Activated T-cell treated with anti-CD3 and anti-CD28 coated beads, Interleukin-2, amount 50 U/mL, for 72 hours (primary cell): ENCODE measurements around the gene NPHP4. TPM values are rescaled to one million over a fixed set of nuclear protein-coding genes. Genes with fewer than 3 reads are reported as not detected.

Experiments
- ATAC-seq, 2 donors: fragments of 150-1000 bp; cut with Tn5 transposase; replicated peaks in 1 of 2; 2 replicates each; pipeline ENCODE4 v1.10.0; 2021; ENCODE audit warnings: moderate library complexity in 2 of 2, mild to moderate bottlenecking in 1 of 2
- DNase-seq, 2 donors: peaks; one replicate each; pipeline ENCODE4 v3.0.0; 2021 to 2022; ENCODE audit warnings: mixed read lengths in 1 of 2
- H3K27ac Mint-ChIP-seq: one replicate; pipeline ENCODE4 v1.8.0; 2022; ENCODE audit warnings: mild to moderate bottlenecking, moderate library complexity, mixed read lengths
- H3K27me3 Mint-ChIP-seq: one replicate; pipeline ENCODE4 v1.8.0; 2022; ENCODE audit warnings: low read depth, mixed read lengths
- H3K36me3 Mint-ChIP-seq, 2 donors: one replicate each; pipeline ENCODE4 v1.8.0; 2022; ENCODE audit warnings: mixed read lengths in 2 of 2, mild to moderate bottlenecking in 1 of 2; ENCODE audit not compliant: insufficient read depth in 2 of 2
- H3K4me1 Mint-ChIP-seq: one replicate; pipeline ENCODE4 v1.8.0; 2022; ENCODE audit warnings: low read depth, mixed read lengths
- H3K4me3 Mint-ChIP-seq, 2 donors: one replicate each; pipeline ENCODE4 v1.8.0; 2022; ENCODE audit warnings: mild to moderate bottlenecking in 2 of 2, mixed read lengths in 2 of 2, moderate library complexity in 2 of 2
- H3K9me3 Mint-ChIP-seq, 2 donors: one replicate each; pipeline ENCODE4 v1.8.0; 2022; ENCODE audit warnings: mixed read lengths in 2 of 2
- total RNA-seq, 2 donors: library from RNA; stranded (reverse); gene quantifications; one replicate each; pipeline ENCODE4 v1.2.3, GENCODE V29; 2022

The NPHP4 gene
- total RNA-seq, 2 donors from 2014 or later: 12.3 to 14.5 TPM

DNA sequence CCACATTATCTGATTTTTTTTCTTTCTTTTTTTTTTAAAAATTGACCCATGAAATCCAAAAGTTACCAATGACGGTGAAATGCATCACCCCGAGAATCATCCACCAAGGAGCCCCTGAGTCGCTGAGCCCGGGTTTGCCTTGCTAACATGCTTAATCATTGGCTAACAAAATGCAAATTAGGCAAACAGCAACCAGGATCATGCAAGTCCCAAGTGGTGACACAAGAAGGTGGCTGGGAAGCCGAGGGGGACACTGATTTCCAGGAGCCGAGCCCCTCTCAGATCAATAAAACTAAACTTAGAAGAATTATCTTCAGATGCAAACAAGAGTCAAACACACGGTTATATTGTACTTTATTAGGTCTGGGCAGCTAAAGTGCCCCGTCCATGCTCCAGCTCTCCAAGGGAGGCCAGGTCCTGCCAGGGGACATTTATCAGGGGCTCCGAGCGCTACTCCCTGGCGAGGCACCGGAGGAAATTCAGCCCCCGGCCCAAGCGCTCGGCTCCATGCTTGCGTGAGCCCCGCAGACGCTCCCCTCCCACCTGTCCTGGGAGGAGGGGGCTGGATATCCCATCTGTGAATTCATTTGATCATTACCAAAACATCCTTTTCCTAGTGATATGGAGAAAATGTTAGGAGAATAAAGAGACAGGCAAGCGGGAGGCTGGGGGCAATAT, 154.1 kb downstream of the NPHP4 start:
- H3K4me1 Mint-ChIP-seq: no peaks in the 10 kb centered on the region
- no peak for ATAC-seq
- H3K4me3 Mint-ChIP-seq: no peak overlapping the region
- DNase-seq: no peak
- H3K27ac Mint-ChIP-seq: no peak overlapping the region
- no peaks in the 10 kb centered on the region for H3K9me3 Mint-ChIP-seq
- peaks cover 12% of the 10 kb centered on the region for H3K27me3 Mint-ChIP-seq
- no peaks in the 10 kb centered on the region for H3K36me3 Mint-ChIP-seq

GRCh38 chr1:5836776-5837440, 155.3 kb downstream of the NPHP4 start:
- ATAC-seq (no peak), DNase-seq (no peak)
- H3K4me1 Mint-ChIP-seq: no peaks in the 10 kb centered on the region
- H3K27me3 Mint-ChIP-seq: peaks cover 12% of the 10 kb centered on the region
- no peak overlapping the region for H3K4me3 Mint-ChIP-seq
- H3K27ac Mint-ChIP-seq: no peak overlapping the region
- H3K9me3 Mint-ChIP-seq: no peaks in the 10 kb centered on the region
- no peaks in the 10 kb centered on the region for H3K36me3 Mint-ChIP-seq

GRCh38 chr1:5835179-5835562, 157.1 kb downstream of the NPHP4 start:
- H3K27ac Mint-ChIP-seq: no peak overlapping the region
- H3K27me3 Mint-ChIP-seq: peaks cover 12% of the 10 kb centered on the region
- DNase-seq (no peak), ATAC-seq (no peak)
- H3K36me3 Mint-ChIP-seq: no peaks in the 10 kb centered on the region
- H3K4me1 Mint-ChIP-seq: no peaks in the 10 kb centered on the region
- no peaks in the 10 kb centered on the region for H3K9me3 Mint-ChIP-seq
- H3K4me3 Mint-ChIP-seq: no peak overlapping the region

GRCh38 chr1:5834477-5835178, 157.6 kb downstream of the NPHP4 start:
- peaks cover 0 to under 1% of the 10 kb centered on the region in 2 donors for H3K9me3 Mint-ChIP-seq
- no peak overlapping the region for H3K4me3 Mint-ChIP-seq
- DNase-seq (no peak), ATAC-seq (no peak)
- H3K27ac Mint-ChIP-seq: no peak overlapping the region
- H3K36me3 Mint-ChIP-seq: no peaks in the 10 kb centered on the region
- H3K4me1 Mint-ChIP-seq: no peaks in the 10 kb centered on the region
- H3K27me3 Mint-ChIP-seq: peaks cover 13% of the 10 kb centered on the region

- no peak for DNase-seq
- H3K9me3 Mint-ChIP-seq: peaks cover 3 to 5% of the 10 kb centered on the region in 2 donors
- no peaks in the 10 kb centered on the region for H3K4me1 Mint-ChIP-seq
- H3K4me3 Mint-ChIP-seq: no peak overlapping the region
- no peak overlapping the region for H3K27ac Mint-ChIP-seq
- peaks cover 0 to 2% of the 10 kb centered on the region in 2 donors for H3K36me3 Mint-ChIP-seq
- peaks cover 17% of the 10 kb centered on the region for H3K27me3 Mint-ChIP-seq
- ATAC-seq: no peak
Measured at GRCh38 chr1:5833911-5834310, 158.3 kb downstream of the NPHP4 start.

DNA sequence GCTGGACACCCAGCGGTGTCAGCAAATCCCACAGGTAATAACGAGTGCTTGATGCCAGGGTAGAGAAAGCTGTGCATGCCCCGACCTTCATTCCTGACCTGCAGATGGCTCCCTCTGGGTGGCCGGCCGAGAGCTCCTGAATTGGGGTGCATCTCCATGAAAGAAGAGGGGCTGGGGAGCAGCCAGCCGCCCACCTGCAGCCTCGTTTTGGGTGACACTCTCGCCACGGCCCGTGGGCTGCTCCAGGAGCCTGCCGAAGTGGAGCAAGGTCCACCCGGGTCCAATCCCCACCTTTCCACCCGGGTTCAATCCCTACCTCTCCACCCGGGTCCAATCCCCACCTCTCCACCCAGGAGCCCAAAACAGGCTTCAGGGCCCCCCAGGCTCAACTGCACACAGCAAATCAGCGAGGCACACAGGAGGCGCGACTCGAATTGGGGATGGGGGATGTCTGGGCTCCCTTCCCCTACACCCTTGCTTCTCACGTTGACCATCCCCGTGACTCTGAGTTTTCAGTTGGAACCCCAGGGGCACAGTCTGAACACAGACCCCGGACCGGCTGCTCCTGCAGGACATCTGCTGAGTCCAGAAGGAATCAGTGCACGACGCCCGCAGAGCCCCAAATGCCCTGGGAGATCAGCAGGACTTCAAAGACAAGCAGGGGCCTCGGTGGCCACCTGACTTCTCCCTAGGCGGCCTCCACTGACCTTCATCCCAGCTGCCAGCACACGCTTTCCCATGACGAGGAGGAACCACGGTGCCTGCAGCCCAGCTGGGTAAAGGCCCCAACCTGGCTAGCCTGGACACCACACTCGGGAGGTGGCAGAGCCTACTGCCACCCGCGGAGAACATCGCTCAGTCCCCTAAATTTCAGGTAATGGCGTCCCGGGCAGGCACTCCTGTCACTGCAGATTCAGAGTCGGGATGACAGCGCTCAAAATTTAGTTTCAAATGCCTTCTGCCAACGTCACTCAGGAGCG, 159.0 kb downstream of the NPHP4 start:
- Mint-ChIP-seq H3K9me3 (peaks cover 3 to 5% of the 10 kb centered on the region in 2 donors), H3K36me3 (peaks cover 0 to 2% of the 10 kb centered on the region in 2 donors), H3K4me3 (no peak overlapping the region), H3K4me1 (no peaks in the 10 kb centered on the region), H3K27ac (no peak overlapping the region), H3K27me3 (peaks cover 17% of the 10 kb centered on the region)
- ATAC-seq (no peak), DNase-seq (no peak)

GRCh38 chr1:5831600-5832335, 160.5 kb downstream of the NPHP4 start:
- DNase-seq (no peak), ATAC-seq (no peak)
- Mint-ChIP-seq H3K27ac (no peak overlapping the region), H3K27me3 (peaks cover 13% of the 10 kb centered on the region), H3K4me3 (no peak overlapping the region), H3K36me3 (peaks cover 0 to 2% of the 10 kb centered on the region in 2 donors), H3K9me3 (peaks cover 3 to 5% of the 10 kb centered on the region in 2 donors), H3K4me1 (no peaks in the 10 kb centered on the region)

- Mint-ChIP-seq H3K4me3 (no peak overlapping the region), H3K36me3 (peaks cover 0 to 2% of the 10 kb centered on the region in 2 donors), H3K27me3 (peaks cover 6% of the 10 kb centered on the region), H3K27ac (no peak overlapping the region), H3K9me3 (peaks cover 3 to 5% of the 10 kb centered on the region in 2 donors), H3K4me1 (no peaks in the 10 kb centered on the region)
- ATAC-seq (no peak), DNase-seq (peak in 1 of 2 donors; percentile 2)
Measured at GRCh38 chr1:5830771-5831599, 161.2 kb downstream of the NPHP4 start.

DNA sequence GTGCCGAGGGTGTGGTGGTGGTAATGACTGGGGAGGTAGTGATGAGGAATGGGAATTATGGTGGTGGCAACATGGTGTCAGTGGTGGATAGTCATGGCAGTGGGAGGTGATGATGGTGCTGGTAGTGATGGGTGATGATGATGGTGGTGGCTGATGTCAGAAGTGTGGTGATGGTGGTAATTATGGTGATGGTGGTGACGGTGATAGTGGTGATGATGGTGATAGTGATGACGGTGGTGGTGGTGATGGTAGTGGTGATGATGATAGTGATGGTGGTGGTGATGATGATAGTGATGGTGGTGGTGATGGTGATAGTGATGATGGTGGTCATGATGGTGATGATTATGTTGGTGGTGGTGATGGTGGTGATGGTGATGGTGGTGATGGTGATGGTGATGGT, 162.8 kb downstream of the NPHP4 start:
- H3K36me3 Mint-ChIP-seq: peaks cover 0 to 2% of the 10 kb centered on the region in 2 donors
- H3K27ac Mint-ChIP-seq: no peak overlapping the region
- H3K27me3 Mint-ChIP-seq: peaks cover 5% of the 10 kb centered on the region
- DNase-seq (no peak), ATAC-seq (no peak)
- no peaks in the 10 kb centered on the region for H3K4me1 Mint-ChIP-seq
- H3K4me3 Mint-ChIP-seq: no peak overlapping the region
- peaks cover 3 to 5% of the 10 kb centered on the region in 2 donors for H3K9me3 Mint-ChIP-seq

- Mint-ChIP-seq H3K4me1 (no peaks in the 10 kb centered on the region), H3K27ac (no peak overlapping the region), H3K36me3 (peaks cover 0 to 2% of the 10 kb centered on the region in 2 donors), H3K27me3 (peaks cover 5% of the 10 kb centered on the region), H3K4me3 (no peak overlapping the region), H3K9me3 (peaks cover 3 to 6% of the 10 kb centered on the region in 2 donors)
- ATAC-seq: no peak
- DNase-seq: no peak
Measured at GRCh38 chr1:5828308-5828935, 163.8 kb downstream of the NPHP4 start.

GRCh38 chr1:5827516-5827915, 164.7 kb downstream of the NPHP4 start:
- ATAC-seq (no peak), DNase-seq (no peak)
- peaks cover 0 to 2% of the 10 kb centered on the region in 2 donors for H3K36me3 Mint-ChIP-seq
- H3K4me1 Mint-ChIP-seq: no peaks in the 10 kb centered on the region
- no peak overlapping the region for H3K27ac Mint-ChIP-seq
- H3K27me3 Mint-ChIP-seq: peaks cover 5% of the 10 kb centered on the region
- H3K9me3 Mint-ChIP-seq: peaks cover 3 to 6% of the 10 kb centered on the region in 2 donors
- H3K4me3 Mint-ChIP-seq: no peak overlapping the region
